GM06990 (cell line): ENCODE results near the gene GPN3.
"Not testable (repeated sequence)": the region's sequence is repeated elsewhere in the genome, so short reads cannot be mapped to it uniquely, and the experiment has no call there.

Source experiments
- DNase-seq: peaks from one replicate; pipeline ENCODE4 v3.0.0-alpha.2; 2011; ENCODE audit not compliant: insufficient read length; ENCODE audit errors: extremely low read depth
- H3K27me3 ChIP-seq: replicated peaks from 2 replicates; pipeline ENCODE4 v1.6.0; 2011; ENCODE audit warnings: low read length; ENCODE audit not compliant: control insufficient read depth, insufficient read depth
- H3K36me3 ChIP-seq: 2 replicates; pipeline ENCODE4 v1.5.1; 2011; ENCODE audit warnings: low read length; ENCODE audit not compliant: control insufficient read depth, insufficient read depth
- H3K4me3 ChIP-seq: replicated peaks from 2 replicates; pipeline ENCODE4 v1.5.1; 2011; ENCODE audit warnings: low read depth, mild to moderate bottlenecking, control low read depth, low read length
- CTCF ChIP-seq: IDR thresholded peaks from 2 replicates; pipeline ENCODE4 v1.5.1; 2011; ENCODE audit warnings: low read length, control low read depth, mild to moderate bottlenecking, inconsistent platforms; ENCODE audit not compliant: insufficient read depth, poor library complexity, severe bottlenecking

The GPN3 gene

GRCh38 chr12:110475426-110475825 is 7.4 kb upstream of the GPN3 start:
- no peak for DNase-seq

GRCh38 chr12:110467847-110468213 is 227 bp downstream of the GPN3 start:
- DNase-seq, result no peak
- peak overlapping the region; percentile 95 for H3K4me3 ChIP-seq
- TF ChIP-seq CTCF, result no peak
- no peaks in the 10 kb centered on the region for H3K27me3 ChIP-seq
- peaks cover 7% of the 10 kb centered on the region for H3K36me3 ChIP-seq

More at GRCh38 chr12:110475426-110475825, 7.4 kb upstream of the GPN3 start:
- Histone ChIP-seq H3K36me3 (peaks cover under 1% of the 10 kb centered on the region), H3K27me3 (no peaks in the 10 kb centered on the region), H3K4me3 (no peak overlapping the region)
- no peak for TF ChIP-seq CTCF

GRCh38 chr12:110466791-110467190 is 1.3 kb downstream of the GPN3 start:
- peaks cover 9% of the 10 kb centered on the region for H3K36me3 ChIP-seq
- no peak for DNase-seq
- no peak for TF ChIP-seq CTCF
- no peaks in the 10 kb centered on the region for H3K27me3 ChIP-seq
- peak overlapping the region; percentile 95 for H3K4me3 ChIP-seq

- not testable (repeated sequence) for H3K27me3 ChIP-seq, H3K4me3 ChIP-seq, DNase-seq, H3K36me3 ChIP-seq
Observed at GRCh38 chr12:110465765-110466164, 2.3 kb downstream of the GPN3 start.

- no peak for DNase-seq
- no peak for TF ChIP-seq CTCF
- H3K36me3 ChIP-seq, result peaks cover 9% of the 10 kb centered on the region
- H3K27me3 ChIP-seq, result no peaks in the 10 kb centered on the region
- H3K4me3 ChIP-seq, result no peak overlapping the region
Observed at GRCh38 chr12:110465024-110465423, 3.0 kb downstream of the GPN3 start.

- not testable (repeated sequence) for DNase-seq, H3K27me3 ChIP-seq, H3K4me3 ChIP-seq
- H3K36me3 ChIP-seq, result peaks cover 11% of the 10 kb centered on the region
Observed at GRCh38 chr12:110461189-110461588, 6.9 kb downstream of the GPN3 start.

- no peak for TF ChIP-seq CTCF
- Histone ChIP-seq H3K4me3 (no peak overlapping the region), H3K36me3 (peaks cover 8% of the 10 kb centered on the region), H3K27me3 (no peaks in the 10 kb centered on the region)
- DNase-seq, result no peak
Observed at GRCh38 chr12:110458756-110459155, 9.3 kb downstream of the GPN3 start.
